Mucosa of descending colon (tissue), 3 donors: ENCODE measurements around the gene MMAB. TPM values are rescaled to one million over a fixed set of nuclear protein-coding genes. Genes with fewer than 3 reads are reported as not detected.
A peak's percentile ranks its signal among the peaks of the same experiment; 100 is the strongest.

Experiments
- ATAC-seq: fragments of 200-7000 bp; cut with Tn5 transposase; one replicate; pipeline ENCODE4 v1.9.1; 2020; ENCODE audit warnings: mild to moderate bottlenecking, moderate library complexity
- DNase-seq, 3 donors: peaks; one replicate each; pipeline ENCODE4 v3.0.0-alpha.2; 2020
- H3K36me3 ChIP-seq: fragments of 200-600 bp; one replicate; pipeline ENCODE4 v1.8.0; 2021; ENCODE audit warnings: low read depth, mild to moderate bottlenecking
- H3K4me1 ChIP-seq: fragments of 200-600 bp; one replicate; pipeline ENCODE4 v1.8.0; 2021; ENCODE audit warnings: low read depth, mild to moderate bottlenecking
- H3K4me3 ChIP-seq: fragments of 200-600 bp; one replicate; pipeline ENCODE4 v1.8.0; 2021; ENCODE audit warnings: mild to moderate bottlenecking
- H3K9me3 ChIP-seq: fragments of 200-600 bp; one replicate; pipeline ENCODE4 v1.8.0; 2021; ENCODE audit warnings: mild to moderate bottlenecking
- CTCF ChIP-seq: fragments of 200-600 bp; IDR thresholded peaks from one replicate; pipeline ENCODE4 v1.8.0; 2022; ENCODE audit warnings: antibody characterized with exemption, mild to moderate bottlenecking
- intact Hi-C, 2 donors: fragments of 100-400 bp; cut with DNase I in 1 of 2; cut with micrococcal nuclease in 1 of 2; formaldehyde crosslinking; loops; one replicate each; pipeline versions ENCODE4 v1.11.0 to v1.11.1; 2022; cut with DNase I, micrococcal nuclease
- total RNA-seq, 3 donors: library from RNA; stranded (reverse); fragmentation: NEBNext Ultra II Directional in 2 of 3; extraction: Animal tissue kit (Norgen Biotek cat#: 25700) in 2 of 3; gene quantifications; one replicate each; pipeline versions ENCODE4 v1.2.1 to v1.2.4, GENCODE V29; 2021 to 2023
- donor health status: DM: no; HTN: no; CAD: no; lungs with moderate emphysema.
- donor health status: DM: no; HTN: no; CAD: no.
- donor health status: DM: no; HTN: yes; CAD: no.

The MMAB gene
- total RNA-seq, 3 donors from 2014 or later = 29.9 to 45.5 (median 42.0) TPM

- Histone ChIP-seq H3K4me3 (no peak overlapping the region), H3K36me3 (no peaks in the 10 kb centered on the region), H3K9me3 (no peaks in the 10 kb centered on the region), H3K4me1 (peaks cover 12% of the 10 kb centered on the region)
- intact Hi-C loops = no loop called here
- ATAC-seq = no peak
- no peak for TF ChIP-seq CTCF
- DNase-seq = no peak
Observed at GRCh38 chr12:109571773-109572505, 1.4 kb downstream of the MMAB start.

GRCh38 chr12:109568486-109568885 is 4.8 kb downstream of the MMAB start:
- H3K36me3 ChIP-seq = no peaks in the 10 kb centered on the region
- peak in 1 of 3 donors; percentile 17 for DNase-seq
- no peak for ATAC-seq
- H3K4me3 ChIP-seq = no peak overlapping the region
- intact Hi-C loops = no loop called here
- TF ChIP-seq CTCF = no peak
- no peaks in the 10 kb centered on the region for H3K9me3 ChIP-seq
- peaks cover 4% of the 10 kb centered on the region for H3K4me1 ChIP-seq

- no peaks in the 10 kb centered on the region for H3K9me3 ChIP-seq
- DNase-seq (peak in 1 of 3 donors; percentile 4), ATAC-seq (no peak)
- H3K36me3 ChIP-seq = no peaks in the 10 kb centered on the region
- intact Hi-C loops = no loop called here
- peaks cover 4% of the 10 kb centered on the region for H3K4me1 ChIP-seq
- no peak for TF ChIP-seq CTCF
- no peak overlapping the region for H3K4me3 ChIP-seq
Observed at GRCh38 chr12:109567967-109568366, 5.3 kb downstream of the MMAB start.

GRCh38 chr12:109567296-109567695 is 6.0 kb downstream of the MMAB start:
- H3K36me3 ChIP-seq = no peaks in the 10 kb centered on the region
- intact Hi-C loops = no loop called here
- ATAC-seq = no peak
- no peak for DNase-seq
- TF ChIP-seq CTCF = no peak
- no peaks in the 10 kb centered on the region for H3K4me1 ChIP-seq
- H3K9me3 ChIP-seq = no peaks in the 10 kb centered on the region
- no peak overlapping the region for H3K4me3 ChIP-seq

- ATAC-seq = no peak
- TF ChIP-seq CTCF = no peak
- Histone ChIP-seq H3K36me3 (no peaks in the 10 kb centered on the region), H3K4me3 (no peak overlapping the region), H3K4me1 (no peaks in the 10 kb centered on the region), H3K9me3 (no peaks in the 10 kb centered on the region)
- DNase-seq = no peak
- intact Hi-C loops = no loop called here
Observed at GRCh38 chr12:109566424-109566823, 6.9 kb downstream of the MMAB start.
